Sigmoid colon (tissue), 7 donors: ENCODE measurements around the gene ATP10D. TPM values are rescaled to one million over a fixed set of nuclear protein-coding genes. Genes with fewer than 3 reads are reported as not detected.

Source experiments
- DNase-seq: peaks from one replicate; pipeline ENCODE4 v3.0.0-alpha.2; 2019
- H3K27ac ChIP-seq, 4 donors: fragments of 200-600 bp; sonication (generic); one replicate each; pipeline ENCODE4 v1.5.1; 2016 to 2019; ENCODE audit warnings: mild to moderate bottlenecking in 1 of 4
- H3K27me3 ChIP-seq, 3 donors: fragments of 200-600 bp; sonication (generic); one replicate each; pipeline ENCODE4 v1.5.1; 2019; ENCODE audit warnings: mild to moderate bottlenecking in 1 of 3
- H3K36me3 ChIP-seq, 4 donors: fragments of 200-600 bp; sonication (generic); one replicate each; pipeline ENCODE4 v1.5.1; 2016 to 2019
- H3K4me1 ChIP-seq, 4 donors: fragments of 200-600 bp; sonication (generic); one replicate each; pipeline ENCODE4 v1.5.1; 2017 to 2019
- H3K4me3 ChIP-seq, 4 donors: fragments of 200-600 bp; sonication (generic); one replicate each; pipeline ENCODE4 v1.5.1; 2017 to 2019; ENCODE audit warnings: mild to moderate bottlenecking in 2 of 4, moderate library complexity in 1 of 4
- H3K9me3 ChIP-seq, 4 donors: fragments of 200-600 bp in 3 of 4; sonication (generic) in 3 of 4; one replicate each; pipeline versions ENCODE4 v1.5.1 to v1.6.1; 2013 to 2019
- EP300 ChIP-seq, 4 donors: sonication (generic); formaldehyde crosslinking; IDR thresholded peaks; one replicate each; pipeline ENCODE4 v1.6.1; 2017; ENCODE audit warnings: antibody characterized with exemption in 4 of 4
- POLR2A ChIP-seq, 2 donors: fragments of 450-650 bp; IDR thresholded peaks; one replicate each; pipeline ENCODE4 v1.6.1; 2016; ENCODE audit warnings: antibody characterized with exemption in 2 of 2, mild to moderate bottlenecking in 2 of 2, moderate library complexity in 2 of 2
- POLR2AphosphoS5 ChIP-seq, 4 donors: sonication (generic); formaldehyde crosslinking; IDR thresholded peaks; one replicate each; pipeline ENCODE4 v1.6.1; 2017; ENCODE audit warnings: antibody characterized with exemption in 4 of 4
- WGBS, 2 donors: extraction: QIAGEN DNeasy Blood & Tissue Kit; methylation state at CpG; one replicate each; pipeline ENCODE4 v1.1.7; 2013; 5-methylcytosine and 5-hydroxymethylcytosine counted together
- intact Hi-C: fragments of 100-400 bp; cut with DNase I; formaldehyde crosslinking; loops from one replicate; pipeline ENCODE4 v1.15.1; 2023
- polyA plus RNA-seq, 3 donors: library from polyadenylated mRNA; stranded (reverse); fragments of 200-250 nt; gene quantifications; one replicate each; pipeline ENCODE4 v1.2.3, GENCODE V29; 2013
- total RNA-seq, 4 donors: library from RNA; depleted of rRNA; stranded (reverse); fragments of >200 nt; gene quantifications; one replicate each; pipeline ENCODE4 v1.1.0, GENCODE V29; 2016
- TF ChIP-seq, protein P1 (sequence below), 4 experiments: fragments of 450-650 bp in 3 of 4; fragments of 200-600 bp in 1 of 4; IDR thresholded peaks; one replicate each; pipeline ENCODE4 v1.5.1; 2016 to 2019; ENCODE audit warnings: antibody characterized with exemption in 4 of 4, mild to moderate bottlenecking in 3 of 4, moderate library complexity in 2 of 4
- donor health status: healthy with polysubstance abuse.
- donor health status: Bipolar disorder and iron deficiency.
- donor health status: healthy.

ATP10D gene
- total and polyA plus RNA-seq, 7 donors = 0.60 to 21.0 (median 16.8) TPM

DNA sequence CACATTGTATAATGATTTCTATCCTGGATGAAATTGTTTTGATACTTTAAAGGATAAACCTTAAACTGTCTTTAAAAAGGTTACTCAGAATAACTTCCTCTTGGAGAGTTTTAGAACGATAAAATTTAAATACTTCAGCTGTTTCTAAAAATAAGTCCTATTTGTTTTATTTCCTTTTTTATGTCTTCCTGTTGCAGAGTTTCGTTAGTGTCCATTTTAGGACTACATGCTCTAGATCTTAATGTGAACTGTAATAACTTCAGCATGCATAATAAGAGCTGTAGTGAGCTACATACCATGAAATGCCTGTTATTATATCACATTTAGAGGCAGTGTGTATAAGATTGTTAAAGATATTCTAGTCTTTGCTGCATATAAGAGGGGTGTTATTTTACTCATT lies 14.6 kb downstream of the ATP10D start:
- DNase-seq = no peak
- peak overlapping the region in 2 of 4 donors; percentile 3 to 31 for H3K27ac ChIP-seq
- no peak for TF ChIP-seq EP300 (IDR thresholded peaks at IDR 0.05)
- TF ChIP-seq, protein P1, sequence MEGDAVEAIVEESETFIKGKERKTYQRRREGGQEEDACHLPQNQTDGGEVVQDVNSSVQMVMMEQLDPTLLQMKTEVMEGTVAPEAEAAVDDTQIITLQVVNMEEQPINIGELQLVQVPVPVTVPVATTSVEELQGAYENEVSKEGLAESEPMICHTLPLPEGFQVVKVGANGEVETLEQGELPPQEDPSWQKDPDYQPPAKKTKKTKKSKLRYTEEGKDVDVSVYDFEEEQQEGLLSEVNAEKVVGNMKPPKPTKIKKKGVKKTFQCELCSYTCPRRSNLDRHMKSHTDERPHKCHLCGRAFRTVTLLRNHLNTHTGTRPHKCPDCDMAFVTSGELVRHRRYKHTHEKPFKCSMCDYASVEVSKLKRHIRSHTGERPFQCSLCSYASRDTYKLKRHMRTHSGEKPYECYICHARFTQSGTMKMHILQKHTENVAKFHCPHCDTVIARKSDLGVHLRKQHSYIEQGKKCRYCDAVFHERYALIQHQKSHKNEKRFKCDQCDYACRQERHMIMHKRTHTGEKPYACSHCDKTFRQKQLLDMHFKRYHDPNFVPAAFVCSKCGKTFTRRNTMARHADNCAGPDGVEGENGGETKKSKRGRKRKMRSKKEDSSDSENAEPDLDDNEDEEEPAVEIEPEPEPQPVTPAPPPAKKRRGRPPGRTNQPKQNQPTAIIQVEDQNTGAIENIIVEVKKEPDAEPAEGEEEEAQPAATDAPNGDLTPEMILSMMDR (IDR thresholded peaks at IDR 0.05) = no peak
- no peak for TF ChIP-seq POLR2AphosphoS5 (IDR thresholded peaks at IDR 0.05)
- TF ChIP-seq POLR2A (IDR thresholded peaks at IDR 0.05) = no peak
- no peaks in the 10 kb centered on the region for H3K36me3 ChIP-seq
- H3K4me3 ChIP-seq = no peak overlapping the region
- 23 to 67% methylated on average over 2 of the region's 2 CpGs for WGBS, 2 donors
- H3K4me1 ChIP-seq = peaks cover 0 to 20% (median 5%) of the 10 kb centered on the region in 4 donors
- intact Hi-C loops = no loop called here
- H3K9me3 ChIP-seq = no peaks in the 10 kb centered on the region
- no peaks in the 10 kb centered on the region for H3K27me3 ChIP-seq

DNA sequence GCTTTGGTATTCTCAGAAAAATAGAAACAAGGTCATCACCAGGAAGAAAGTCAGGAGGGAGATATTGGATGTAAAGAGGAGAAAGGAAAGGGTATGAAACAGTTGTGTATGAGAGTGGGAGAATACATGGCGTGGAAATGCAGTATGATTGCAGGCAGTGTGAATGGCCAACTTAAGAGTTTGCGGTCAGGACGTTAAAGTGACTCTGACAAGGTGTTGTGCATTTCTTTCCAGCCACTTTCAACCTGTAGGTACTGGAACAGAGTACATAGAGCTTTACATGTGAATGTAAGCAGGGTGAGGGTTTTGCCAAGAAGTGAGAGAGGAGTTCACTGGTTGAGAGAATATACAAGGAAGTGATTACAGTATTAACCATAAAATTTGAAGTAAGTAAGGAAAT lies 15.7 kb downstream of the ATP10D start:
- Histone ChIP-seq H3K4me3 (no peak overlapping the region), H3K9me3 (no peaks in the 10 kb centered on the region), H3K27me3 (no peaks in the 10 kb centered on the region), H3K36me3 (no peaks in the 10 kb centered on the region), H3K4me1 (peaks cover 0 to 20% (median 5%) of the 10 kb centered on the region in 4 donors), H3K27ac (no peak overlapping the region)
- TF ChIP-seq EP300 (IDR thresholded peaks at IDR 0.05) = no peak
- TF ChIP-seq POLR2AphosphoS5 (IDR thresholded peaks at IDR 0.05) = no peak
- TF ChIP-seq, protein P1 (IDR thresholded peaks at IDR 0.05) = no peak
- no peak for TF ChIP-seq POLR2A (IDR thresholded peaks at IDR 0.05)
- no peak for DNase-seq
- 59 to 64% methylated on average over 3 of the region's 3 CpGs for WGBS, 2 donors
- intact Hi-C loops = no loop called here

DNA sequence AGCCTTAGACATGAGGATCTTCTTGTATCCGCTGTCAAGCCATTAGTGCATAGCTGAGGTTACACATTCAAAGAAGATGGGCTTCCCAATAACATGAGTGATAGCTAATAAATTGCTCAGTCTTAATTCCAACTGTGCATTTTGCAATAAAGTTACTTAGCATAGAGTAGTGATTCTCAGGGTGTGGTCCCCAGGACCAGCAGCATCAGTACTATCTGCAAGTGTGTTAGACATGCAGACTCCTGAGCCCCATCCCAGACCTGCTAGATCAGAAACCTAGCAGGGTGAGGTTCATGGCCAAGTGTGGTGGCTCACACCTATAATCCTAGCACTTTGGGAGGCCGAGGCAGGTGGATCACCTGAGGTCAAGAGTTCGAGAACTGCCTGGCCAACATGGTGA lies 20.1 kb downstream of the ATP10D start:
- Histone ChIP-seq H3K36me3 (no peaks in the 10 kb centered on the region), H3K27ac (no peak overlapping the region), H3K4me3 (no peak overlapping the region), H3K9me3 (no peaks in the 10 kb centered on the region), H3K27me3 (no peaks in the 10 kb centered on the region), H3K4me1 (peaks cover 0 to 8% (median 5%) of the 10 kb centered on the region in 4 donors)
- WGBS, 2 donors = 75 to 81% methylated on average over 3 of the region's 3 CpGs
- intact Hi-C loops = no loop called here
- TF ChIP-seq, protein P1 (IDR thresholded peaks at IDR 0.05) = no peak
- TF ChIP-seq EP300 (IDR thresholded peaks at IDR 0.05) (no peak), POLR2A (IDR thresholded peaks at IDR 0.05) (no peak), POLR2AphosphoS5 (IDR thresholded peaks at IDR 0.05) (no peak)
- no peak for DNase-seq

DNA sequence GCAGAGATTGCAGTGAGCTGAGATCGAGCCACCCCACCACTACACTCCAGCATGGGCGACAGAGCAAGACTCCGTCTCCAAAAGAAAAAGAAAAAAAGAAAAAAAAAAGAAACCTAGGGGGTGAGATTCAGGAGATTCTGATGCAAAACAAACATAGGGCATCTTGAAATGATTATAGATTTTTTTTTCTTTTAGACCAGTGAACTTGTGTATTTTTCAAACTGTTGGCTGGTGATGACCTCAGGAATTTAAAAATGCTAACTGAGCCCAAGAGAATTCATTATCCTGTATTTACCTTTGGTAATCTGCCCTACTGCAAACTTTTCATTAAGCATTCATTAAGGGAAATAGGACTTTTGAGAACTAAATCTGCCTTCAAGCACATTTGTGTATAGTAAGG lies 20.6 kb downstream of the ATP10D start:
- intact Hi-C loops = no loop called here
- H3K4me3 ChIP-seq = no peak overlapping the region
- WGBS, 2 donors = 94 to 96% methylated on average over 3 of the region's 3 CpGs

More for the DNA sequence above, 20.6 kb downstream of the ATP10D start:
- Histone ChIP-seq H3K9me3 (no peaks in the 10 kb centered on the region), H3K27me3 (no peaks in the 10 kb centered on the region), H3K36me3 (no peaks in the 10 kb centered on the region), H3K27ac (no peak overlapping the region), H3K4me1 (peaks cover 0 to 13% (median 9%) of the 10 kb centered on the region in 4 donors)
- TF ChIP-seq, protein P1 (IDR thresholded peaks at IDR 0.05) = no peak
- TF ChIP-seq POLR2A (IDR thresholded peaks at IDR 0.05) (no peak), EP300 (IDR thresholded peaks at IDR 0.05) (no peak), POLR2AphosphoS5 (IDR thresholded peaks at IDR 0.05) (no peak)
- DNase-seq = no peak
